DMS79 treated with DMSO at 0.1 percent for 48 hours (cell line): ENCODE data around the gene MED26.

Source experiments
- DNase-seq: peaks from one replicate; lab custom pipeline; 2025; lab: John Stamatoyannopoulos, UW

The MED26 gene

GRCh38 chr19:16650821-16651220 is 22.8 kb upstream of the MED26 start:
- no peak for DNase-seq

GRCh38 chr19:16649734-16650133 is 21.7 kb upstream of the MED26 start:
- peak; percentile 66 for DNase-seq

- DNase-seq = no peak
Observed at GRCh38 chr19:16645140-16645539, 17.1 kb upstream of the MED26 start.

DNA sequence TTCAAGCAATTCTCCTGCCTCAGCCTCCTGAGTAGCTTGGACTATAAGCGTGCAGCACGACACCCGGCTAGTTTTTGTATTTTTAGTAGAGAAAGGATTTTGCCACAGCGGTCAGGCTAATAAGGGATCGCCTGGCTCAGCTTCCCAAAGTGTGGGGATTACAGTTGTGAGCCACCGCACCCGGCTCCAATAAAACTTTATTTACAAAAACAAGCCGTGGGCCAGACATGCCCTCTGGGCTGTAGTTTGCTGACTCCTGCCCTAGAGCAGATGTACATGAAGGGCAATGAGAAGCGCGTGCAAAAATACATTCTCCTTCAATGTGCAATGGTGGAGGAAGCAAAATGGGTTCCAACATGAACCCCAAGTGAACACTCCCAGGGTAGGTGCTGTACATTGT is 13.7 kb upstream of the MED26 start:
- DNase-seq = no peak

DNA sequence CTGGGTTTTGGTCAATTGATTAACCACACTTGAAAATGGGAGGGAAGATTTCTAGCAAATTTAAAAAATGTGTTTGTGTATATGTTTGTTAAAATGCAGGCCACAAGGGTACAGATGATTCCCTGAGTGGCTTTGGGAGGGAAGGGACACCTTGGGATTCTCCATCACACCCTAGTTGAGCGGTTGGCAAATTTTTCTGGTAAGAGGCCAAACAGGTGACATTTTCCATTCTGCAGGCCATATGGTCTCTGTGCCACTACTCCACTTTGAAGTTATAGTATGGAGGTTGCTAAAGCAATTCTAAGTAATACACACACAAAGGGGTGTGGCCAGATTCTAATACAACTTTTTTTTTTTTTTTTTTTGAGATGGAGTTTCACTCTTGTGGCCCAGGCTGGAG is 12.9 kb upstream of the MED26 start:
- no peak for DNase-seq

- DNase-seq = no peak
Observed at GRCh38 chr19:16638666-16639065, 10.7 kb upstream of the MED26 start.

GRCh38 chr19:16637535-16637934 is 9.5 kb upstream of the MED26 start:
- DNase-seq = no peak

GRCh38 chr19:16631465-16631864 is 3.5 kb upstream of the MED26 start:
- DNase-seq = no peak

- no peak for DNase-seq
Observed at GRCh38 chr19:16628984-16629691, 1.1 kb upstream of the MED26 start.

DNA sequence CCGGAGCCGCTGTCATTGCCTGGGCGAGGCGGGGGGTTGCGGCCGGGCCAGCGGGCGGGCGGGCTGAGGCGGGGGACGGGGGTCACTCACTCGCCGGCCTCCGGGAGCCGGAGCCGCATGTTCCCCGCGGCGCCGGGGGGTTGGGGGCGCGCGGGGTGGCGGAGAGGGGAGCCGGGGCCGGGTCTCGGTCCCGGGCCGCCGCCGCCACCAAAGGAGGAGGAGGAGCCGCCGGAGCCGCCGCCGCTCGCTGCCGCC is 149 bp downstream of the MED26 start:
- DNase-seq = no peak

DNA sequence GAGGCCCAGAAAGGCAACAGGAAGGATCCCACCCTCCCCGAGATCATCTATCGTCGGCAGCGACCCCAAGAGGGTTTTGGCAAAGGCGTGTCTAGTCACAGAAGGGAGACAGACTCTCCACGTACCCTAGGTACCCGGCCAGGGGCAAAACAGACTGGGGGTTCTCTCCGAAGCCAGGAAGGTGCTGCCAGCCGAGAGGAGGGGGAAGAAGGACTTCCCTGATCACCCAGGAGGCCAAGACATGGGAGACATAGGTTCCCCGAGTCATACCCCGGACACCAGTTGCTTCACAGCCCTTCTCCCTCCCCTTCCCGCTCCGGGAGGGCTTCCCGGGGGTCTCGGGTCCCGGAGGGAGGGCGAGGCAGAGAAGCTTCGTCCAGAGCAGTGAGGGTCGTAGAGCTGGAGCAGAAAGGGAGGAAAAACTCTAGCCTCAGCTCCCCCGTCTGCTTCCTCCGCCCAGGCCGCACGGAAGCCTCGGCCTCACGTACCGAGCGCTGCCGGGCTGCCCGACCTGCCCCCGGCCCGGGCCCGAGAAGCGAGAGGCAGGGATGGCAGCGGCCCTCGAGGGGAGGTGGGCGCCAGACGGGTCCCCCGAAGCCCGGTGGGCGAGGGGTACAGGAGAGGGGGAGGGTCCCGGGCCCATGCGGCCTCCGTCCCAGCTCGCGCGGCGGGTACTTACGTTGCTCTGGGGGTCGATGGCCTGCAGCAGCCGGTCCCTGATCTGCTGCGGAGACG is 644 bp downstream of the MED26 start:
- no peak for DNase-seq

GRCh38 chr19:16626796-16627192 is 1.2 kb downstream of the MED26 start:
- no peak for DNase-seq

DNA sequence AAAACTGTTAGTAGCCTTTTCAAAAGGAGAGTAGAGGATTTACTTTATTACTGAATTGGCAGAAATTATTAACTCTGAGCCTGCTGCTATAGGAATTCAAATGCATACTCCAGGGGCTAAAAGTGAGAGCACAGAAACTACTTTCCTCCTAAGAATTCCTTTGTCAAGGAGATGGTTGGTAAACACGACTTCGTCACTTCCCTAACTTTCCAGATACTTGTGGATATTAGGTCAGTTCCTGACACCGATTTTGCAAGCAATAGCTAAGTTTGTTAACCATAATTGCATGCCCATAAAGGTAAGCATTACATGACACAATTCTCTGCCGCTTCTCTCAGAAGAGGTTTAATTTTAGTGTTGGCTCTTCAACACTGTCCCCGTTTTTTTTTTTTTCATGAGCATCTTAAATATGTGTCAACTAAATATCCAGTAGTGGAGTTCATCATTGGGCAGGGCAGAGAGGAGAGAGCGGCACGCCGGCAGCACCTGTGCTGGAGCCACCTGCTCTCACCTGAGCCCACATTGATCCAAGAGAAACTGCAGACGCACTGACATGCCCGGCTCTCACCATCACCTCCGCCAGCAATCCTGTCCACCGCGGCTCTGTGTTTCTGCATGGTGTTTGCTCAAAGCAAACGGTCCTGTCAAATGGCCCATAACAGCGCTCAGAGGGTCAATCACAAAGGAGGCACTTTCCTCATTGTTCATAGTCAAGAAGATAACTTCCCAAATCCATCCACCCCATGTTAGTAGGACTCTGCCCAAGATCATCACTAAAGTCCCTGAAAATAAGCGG is 2.6 kb downstream of the MED26 start:
- no peak for DNase-seq

DNA sequence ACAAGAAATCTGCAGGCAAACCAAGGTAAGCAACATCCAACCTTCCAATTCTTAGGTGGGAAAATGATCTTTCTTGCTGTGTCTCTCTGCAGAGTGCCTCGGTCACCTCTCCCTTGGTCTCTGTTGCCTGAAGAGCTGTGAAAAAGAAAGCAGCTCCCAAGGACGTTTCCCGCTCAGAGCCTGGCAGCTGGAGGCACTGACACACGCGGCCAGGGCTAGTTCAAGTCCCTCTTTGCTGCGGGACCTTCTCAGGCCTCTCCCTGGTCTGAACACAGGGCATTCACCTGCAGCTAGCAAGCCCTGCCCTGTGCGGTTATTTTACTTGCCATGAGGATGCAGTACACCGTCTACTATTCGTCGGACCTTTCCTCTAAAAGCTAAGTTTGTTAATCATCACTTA is 3.8 kb downstream of the MED26 start:
- no peak for DNase-seq

GRCh38 chr19:16623576-16623975 is 4.4 kb downstream of the MED26 start:
- no peak for DNase-seq

DNA sequence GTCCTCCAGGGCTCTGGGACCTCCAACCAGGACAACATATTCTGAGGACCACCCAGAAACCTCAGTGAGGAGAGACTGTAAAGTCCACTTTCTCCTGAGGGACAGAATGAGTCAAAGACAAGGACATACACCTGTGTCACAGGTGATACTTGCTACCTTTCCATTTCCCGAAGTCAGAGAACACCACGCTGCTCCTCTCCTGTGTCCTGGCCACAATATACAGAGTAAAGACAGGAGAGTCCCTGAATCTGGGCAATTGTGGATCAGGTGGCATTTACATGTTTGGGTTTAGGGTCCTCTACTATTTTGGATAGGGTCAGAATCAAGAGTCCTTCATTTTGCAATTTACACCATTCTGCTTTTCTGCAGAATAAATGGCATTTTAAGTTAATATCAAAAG is 4.9 kb downstream of the MED26 start:
- no peak for DNase-seq

DNA sequence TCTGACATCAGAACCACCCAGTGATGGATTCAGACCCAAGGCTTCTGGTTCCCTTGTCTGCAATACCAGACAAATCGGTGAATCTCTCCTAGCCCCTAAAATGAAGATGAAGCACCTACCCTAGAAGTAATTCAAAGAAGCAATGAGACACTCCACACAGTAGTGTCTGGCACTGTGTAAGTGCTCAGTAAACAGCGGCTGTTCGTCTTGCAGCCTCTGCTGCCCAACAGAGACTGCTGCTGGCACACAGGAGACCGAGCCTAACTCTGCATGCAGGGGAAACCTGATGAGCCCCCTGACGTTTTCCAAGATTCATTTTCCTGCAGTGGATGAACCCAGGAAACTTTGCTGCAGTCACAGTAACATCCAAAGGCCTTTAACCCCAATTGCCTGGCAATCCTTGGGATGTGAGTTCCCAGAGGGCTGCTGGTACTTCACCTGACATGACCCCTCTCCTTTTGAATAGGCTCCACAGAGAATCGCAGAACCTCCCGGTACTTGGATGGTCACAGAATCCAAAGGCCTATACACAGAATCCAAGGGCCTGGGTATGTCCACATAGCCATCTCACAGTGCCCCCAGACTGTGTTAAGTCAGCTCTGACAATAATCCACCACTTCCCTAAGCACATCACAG is 6.7 kb downstream of the MED26 start:
- no peak for DNase-seq

- DNase-seq = no peak
Observed at GRCh38 chr19:16620584-16620983, 7.4 kb downstream of the MED26 start.

GRCh38 chr19:16620018-16620417 is 8.0 kb downstream of the MED26 start:
- DNase-seq = no peak

GRCh38 chr19:16619457-16619856 is 8.5 kb downstream of the MED26 start:
- DNase-seq = no peak

- no peak for DNase-seq
Observed at GRCh38 chr19:16618248-16618647, 9.8 kb downstream of the MED26 start.

GRCh38 chr19:16615808-16616207 is 12.2 kb downstream of the MED26 start:
- no peak for DNase-seq

GRCh38 chr19:16614941-16615340 is 13.1 kb downstream of the MED26 start:
- DNase-seq = no peak
